Common myeloid progenitor, CD34-positive (primary cell): ENCODE results near the gene HOXD12.
A peak's percentile ranks its signal among the peaks of the same experiment; 100 is the strongest.

ENCODE experiments used
- CTCF ChIA-PET: fragments of 350-600 bp; sonication (Branson Sonifier 250); formaldehyde crosslinking; loops from one replicate; lab custom pipeline; 2021; ENCODE audit warnings: antibody characterized with exemption; lab: Charles Lee
- POLR2A ChIA-PET: fragments of 350-600 bp; sonication (Branson Sonifier 250); formaldehyde crosslinking; loops from one replicate; lab custom pipeline; 2021; ENCODE audit warnings: antibody characterized with exemption; lab: Charles Lee
- DNase-seq, 3 donors: peaks; one replicate each; pipeline versions ENCODE4 v3.0.0 to v3.0.0-alpha.2; 2013
- H3K27ac ChIP-seq, 2 experiments: 1 replicate in 1 of 2; 2 replicates in 1 of 2; pipeline ENCODE4 v1.7.0; 2013; ENCODE audit warnings: inconsistent platforms in 2 of 2, low read length in 2 of 2, mild to moderate bottlenecking in 2 of 2, low read depth in 1 of 2, moderate library complexity in 1 of 2; ENCODE audit not compliant: severe bottlenecking in 2 of 2, insufficient read depth in 1 of 2, poor library complexity in 1 of 2
- H3K27me3 ChIP-seq, 5 experiments: replicated peaks in 2 of 5; 1 replicate in 3 of 5; 2 replicates in 2 of 5; pipeline versions ENCODE4 v1.6.1 to v1.7.0; 2013; ENCODE audit warnings: low read length in 4 of 5, mild to moderate bottlenecking in 2 of 5, moderate library complexity in 2 of 5, inconsistent platforms in 1 of 5; ENCODE audit not compliant: insufficient read depth in 5 of 5, control insufficient read depth in 4 of 5
- H3K36me3 ChIP-seq, 4 experiments: 1 replicate in 2 of 4; 2 replicates in 2 of 4; pipeline versions ENCODE4 v1.6.1 to v1.7.0; 2013; ENCODE audit warnings: low read length in 3 of 4, control low read depth in 1 of 4, mild to moderate bottlenecking in 1 of 4; ENCODE audit not compliant: control insufficient read depth in 4 of 4, insufficient read depth in 4 of 4
- H3K4me1 ChIP-seq, 4 experiments: 1 replicate in 3 of 4; 2 replicates in 1 of 4; pipeline versions ENCODE4 v1.6.1 to v1.7.1; 2013; ENCODE audit warnings: low read length in 3 of 4, mild to moderate bottlenecking in 3 of 4, control low read depth in 1 of 4, inconsistent platforms in 1 of 4, moderate library complexity in 1 of 4; ENCODE audit not compliant: control insufficient read depth in 4 of 4, insufficient read depth in 4 of 4; ENCODE audit errors: control extremely low read depth in 1 of 4
- H3K4me3 ChIP-seq, 7 experiments: 1 replicate in 4 of 7; 2 replicates in 3 of 7; pipeline versions ENCODE4 v1.5.1 to v1.7.0; 2013; ENCODE audit warnings: mild to moderate bottlenecking in 7 of 7, low read length in 6 of 7, moderate library complexity in 6 of 7, inconsistent platforms in 2 of 7, low read depth in 2 of 7, control low read depth in 1 of 7; ENCODE audit not compliant: insufficient read depth in 4 of 7, control insufficient read depth in 1 of 7; ENCODE audit errors: extremely low read depth in 1 of 7
- H3K9me3 ChIP-seq, 5 experiments: 1 replicate in 4 of 5; 2 replicates in 1 of 5; pipeline versions ENCODE4 v1.6.1 to v1.7.1; 2013; ENCODE audit warnings: low read length in 4 of 5, mild to moderate bottlenecking in 2 of 5, inconsistent platforms in 1 of 5, low read depth in 1 of 5, moderate library complexity in 1 of 5; ENCODE audit not compliant: control insufficient read depth in 4 of 5, insufficient read depth in 2 of 5; ENCODE audit errors: control extremely low read depth in 1 of 5
- WGBS: methylation state at CpG from one replicate; pipeline ENCODE4 v1.1.5; 2013; ENCODE audit not compliant: insufficient coverage; 5-methylcytosine and 5-hydroxymethylcytosine counted together

Gene HOXD12

DNA sequence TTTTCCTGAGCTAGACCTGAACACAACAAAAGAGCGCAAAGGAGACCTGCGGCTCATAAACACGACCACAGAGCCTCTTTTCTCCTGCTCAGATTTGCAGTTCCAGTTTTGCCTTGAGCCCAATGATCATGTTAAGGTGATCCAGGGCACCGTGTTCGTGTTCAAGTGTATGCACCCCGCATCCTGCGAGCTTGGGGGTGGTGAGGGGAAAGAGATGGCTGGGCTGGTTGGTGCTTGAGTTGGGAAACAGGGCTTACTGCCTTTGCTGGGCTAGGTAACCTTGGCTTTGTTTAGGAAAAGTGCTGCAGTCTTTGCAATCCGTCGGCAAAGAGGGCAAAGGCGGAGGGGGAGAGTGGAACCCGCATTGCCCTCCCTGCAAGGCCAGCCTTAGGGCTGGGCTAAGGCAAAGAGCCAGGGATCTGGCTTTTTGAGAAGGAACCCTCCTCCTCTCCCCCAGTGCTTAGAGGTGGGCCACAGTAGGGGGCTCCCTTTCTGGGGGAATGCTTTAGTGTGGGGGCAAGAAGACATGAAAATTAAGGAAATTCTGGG lies 18.3 kb downstream of the HOXD12 start:
- Histone ChIP-seq H3K27me3 (peaks cover 19 to 100% (median 77%) of the 10 kb centered on the region in 5 experiments), H3K27ac (no peak overlapping the region), H3K4me3 (no peak overlapping the region), H3K36me3 (no peaks in the 10 kb centered on the region), H3K9me3 (peaks cover 0 to 12% (median 0%) of the 10 kb centered on the region in 5 experiments), H3K4me1 (peaks cover 0 to 8% (median 8%) of the 10 kb centered on the region in 4 experiments)
- no peak for DNase-seq
- 6% methylated on average over 11 of the region's 11 CpGs for WGBS
- POLR2A ChIA-PET: no interaction called here
- CTCF ChIA-PET: interaction anchor here (1.0 to 1.1 kb wide), 3 partner anchors 9 to 516 kb away, joined by 3 to 4 read pairs (median 3); no protein-coding TSS in a partner anchor

- peak; percentile 63 to 78 (median 77) for DNase-seq
- Histone ChIP-seq H3K9me3 (peaks cover 0 to 12% (median 0%) of the 10 kb centered on the region in 5 experiments), H3K4me1 (peaks cover 0 to 12% (median 10%) of the 10 kb centered on the region in 4 experiments), H3K4me3 (no peak overlapping the region), H3K27me3 (peaks cover 16 to 100% (median 73%) of the 10 kb centered on the region in 5 experiments), H3K36me3 (no peaks in the 10 kb centered on the region), H3K27ac (no peak overlapping the region)
- CTCF ChIA-PET: no interaction called here
- 8% methylated on average over 16 of the region's 24 CpGs for WGBS
- POLR2A ChIA-PET: no interaction called here
These were observed 19.2 kb downstream of the HOXD12 start for GRCh38 chr2:176118601-176119339.

DNA sequence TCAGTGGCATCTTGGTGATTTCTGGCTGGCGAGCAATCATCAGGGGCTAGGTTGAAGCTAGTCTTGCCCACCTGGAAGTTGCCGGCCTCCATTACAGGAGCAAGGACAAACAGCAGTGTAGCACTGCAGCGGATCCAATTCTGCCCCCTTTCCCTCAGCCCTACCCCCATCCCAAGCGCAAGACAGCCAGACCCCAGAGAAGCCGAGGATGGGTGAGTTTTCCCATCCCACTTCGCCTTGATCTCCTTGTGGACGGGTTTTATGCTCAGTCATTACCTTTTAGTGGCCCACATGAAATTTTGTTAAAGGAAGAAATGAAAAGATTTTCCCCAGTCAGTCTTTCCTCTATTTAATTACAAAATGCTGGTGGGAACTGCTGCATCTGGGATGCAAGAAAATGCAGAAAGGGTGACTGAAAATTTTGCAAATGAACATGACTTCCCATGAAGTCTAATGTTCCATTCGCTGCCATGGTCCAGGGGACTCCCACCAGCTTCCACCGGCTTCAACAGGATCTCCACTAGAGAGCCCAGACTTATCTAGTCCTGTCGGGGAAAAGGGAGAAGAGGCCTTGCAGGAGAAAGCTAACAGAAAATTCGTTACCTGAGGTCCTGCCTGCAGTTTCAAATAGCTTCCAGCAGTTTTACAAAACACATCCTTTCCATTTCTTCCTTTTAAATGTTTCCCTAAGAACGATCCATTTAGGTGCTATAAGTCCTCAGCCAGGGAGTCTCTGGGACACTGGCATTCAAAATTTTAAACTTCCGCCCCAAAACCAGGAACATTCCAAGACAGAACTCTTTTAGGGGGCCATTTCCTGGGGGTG lies 21.0 kb downstream of the HOXD12 start:
- POLR2A ChIA-PET: interaction anchor here (0.9 kb wide), 1 partner anchor 9 kb away, joined by 3 read pairs; no protein-coding TSS in a partner anchor
- 11% methylated on average over 7 of the region's 13 CpGs for WGBS
- CTCF ChIA-PET: interaction anchor here (0.7 to 5.2 kb wide), 11 partner anchors 7 to 531 kb away, joined by 3 to 26 read pairs (median 5); no protein-coding TSS in a partner anchor
- Histone ChIP-seq H3K27me3 (peaks cover 12 to 100% (median 72%) of the 10 kb centered on the region in 5 experiments), H3K4me1 (peaks cover 0 to 12% (median 10%) of the 10 kb centered on the region in 4 experiments), H3K27ac (no peak overlapping the region), H3K9me3 (peaks cover 0 to 9% (median 0%) of the 10 kb centered on the region in 5 experiments), H3K4me3 (no peak overlapping the region), H3K36me3 (no peaks in the 10 kb centered on the region)
- no peak for DNase-seq

DNA sequence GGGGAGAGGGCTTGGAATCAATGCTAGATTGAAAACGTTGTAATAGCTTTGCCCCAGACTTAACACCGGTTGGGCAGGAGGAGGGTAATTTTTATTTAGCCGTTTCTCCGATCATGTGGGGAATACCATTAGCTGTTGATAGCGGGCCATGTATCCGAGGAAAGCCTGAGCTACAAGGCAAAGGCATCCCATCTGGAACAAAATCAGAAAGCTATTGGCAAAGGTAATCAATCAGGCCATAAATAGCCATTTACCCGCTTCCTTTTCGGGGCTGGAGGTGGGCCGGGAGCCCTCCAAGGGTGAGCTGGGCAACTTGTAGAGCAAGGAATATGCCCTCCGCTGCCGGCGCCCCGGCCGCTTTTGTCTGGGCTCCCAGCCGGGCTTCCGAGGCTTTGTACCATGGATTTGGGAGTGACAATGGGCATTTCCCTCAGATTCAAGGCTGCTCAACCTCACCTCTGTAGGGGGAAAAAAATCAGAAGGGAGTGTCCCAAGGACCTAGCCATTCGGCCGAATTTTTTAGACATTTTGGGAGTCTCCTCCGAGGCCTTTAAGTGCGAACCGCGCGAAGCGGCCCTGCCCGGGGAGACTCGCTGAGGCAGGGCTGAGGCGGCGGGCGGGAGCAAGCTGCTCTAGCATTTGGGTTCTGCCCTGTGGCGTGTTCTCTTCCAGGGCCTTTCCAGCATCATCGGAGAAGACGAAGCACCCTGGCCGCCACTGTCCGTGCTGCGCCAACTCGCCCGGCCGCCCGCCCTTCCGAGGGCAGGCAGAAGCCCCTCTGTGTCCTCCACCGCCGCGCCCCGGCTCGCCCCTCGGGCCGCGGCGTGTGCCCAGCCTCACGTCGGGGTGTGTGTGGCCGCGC lies 21.8 kb downstream of the HOXD12 start:
- Histone ChIP-seq H3K9me3 (peaks cover 0 to 9% (median 0%) of the 10 kb centered on the region in 5 experiments), H3K27me3 (peaks cover 18 to 100% (median 73%) of the 10 kb centered on the region in 5 experiments), H3K36me3 (no peaks in the 10 kb centered on the region), H3K27ac (no peak overlapping the region), H3K4me3 (no peak overlapping the region), H3K4me1 (peaks cover 0 to 12% (median 10%) of the 10 kb centered on the region in 4 experiments)
- CTCF ChIA-PET: interaction anchor here (1.0 to 5.2 kb wide), 9 partner anchors 8 to 531 kb away, joined by 3 to 26 read pairs (median 6); no protein-coding TSS in a partner anchor
- POLR2A ChIA-PET: no interaction called here
- no peak for DNase-seq
- WGBS: 10% methylated on average over 45 of the region's 53 CpGs

GRCh38 chr2:176122052-176122682 lies 22.6 kb downstream of the HOXD12 start:
- peaks cover 18 to 99% (median 71%) of the 10 kb centered on the region in 5 experiments for H3K27me3 ChIP-seq
- 4% methylated on average over 40 of the region's 47 CpGs for WGBS
- DNase-seq: no peak
- peaks cover 0 to 3% (median 0%) of the 10 kb centered on the region in 5 experiments for H3K9me3 ChIP-seq
- H3K4me3 ChIP-seq: peak overlapping the region in 3 of 7 experiments; percentile 19 to 50 (median 45)
- peaks cover 0 to 12% (median 10%) of the 10 kb centered on the region in 4 experiments for H3K4me1 ChIP-seq
- CTCF ChIA-PET: interaction anchor here (0.6 to 5.2 kb wide), 7 partner anchors 10 to 1412 kb away, joined by 3 to 26 read pairs (median 5); no protein-coding TSS in a partner anchor
- no peak overlapping the region for H3K27ac ChIP-seq
- H3K36me3 ChIP-seq: no peaks in the 10 kb centered on the region
- POLR2A ChIA-PET: no interaction called here
